ENCODE data around the gene VIPR2.

- no peak for TF ChIP-seq CTCF (IDR thresholded peaks at IDR 0.05 in 8 of 11, conservative IDR thresholded peaks at IDR 0.05 in 3 of 11)
- no peak for TF ChIP-seq POLR2A (IDR thresholded peaks at IDR 0.05)
Measured at GRCh38 chr7:159167139-159167538, 22.5 kb upstream of the VIPR2 start.
